ENCODE measurements around the gene SRSF4.
A peak's percentile ranks its signal among the peaks of the same experiment; 100 is the strongest.
"Not testable (repeated sequence)": the region's sequence is repeated elsewhere in the genome, so short reads cannot be mapped to it uniquely, and the experiment has no call there.

SRSF4 gene

GRCh38 chr1:29131056-29131455 is 50.6 kb downstream of the SRSF4 start:
- peaks cover 29% of the 10 kb centered on the region for H3K27me3 Mint-ChIP-seq (ENCODE audit: low read depth)
- not testable (repeated sequence) for H3K9me3 Mint-ChIP-seq

GRCh38 chr1:29129916-29130315 is 51.8 kb downstream of the SRSF4 start:
- peaks cover 30% of the 10 kb centered on the region for H3K27me3 Mint-ChIP-seq (ENCODE audit: low read depth)
- no peak overlapping the region for H3K27ac Mint-ChIP-seq
- no peaks in the 10 kb centered on the region for H3K9me3 Mint-ChIP-seq
- no peak overlapping the region for H3K4me3 Mint-ChIP-seq
- peaks cover 9% of the 10 kb centered on the region for H3K4me1 Mint-ChIP-seq (ENCODE audit: low read depth)
- peaks cover 4% of the 10 kb centered on the region for H3K36me3 Mint-ChIP-seq (ENCODE audit: low read depth)

More at GRCh38 chr1:29131056-29131455, 50.6 kb downstream of the SRSF4 start:
- H3K4me1 Mint-ChIP-seq (ENCODE audit: low read depth); H3K4me3 Mint-ChIP-seq; H3K36me3 Mint-ChIP-seq (ENCODE audit: low read depth); H3K27ac Mint-ChIP-seq: not testable (repeated sequence)

- Mint-ChIP-seq H3K27ac (no peak overlapping the region), H3K9me3 (no peaks in the 10 kb centered on the region), H3K4me1 (ENCODE audit: low read depth) (peaks cover 6% of the 10 kb centered on the region), H3K27me3 (ENCODE audit: low read depth) (peaks cover 28% of the 10 kb centered on the region), H3K4me3 (no peak overlapping the region), H3K36me3 (ENCODE audit: low read depth) (peaks cover 4% of the 10 kb centered on the region)
These were observed 53.0 kb downstream of the SRSF4 start for GRCh38 chr1:29128739-29129138.

GRCh38 chr1:29126198-29126597 is 55.5 kb downstream of the SRSF4 start:
- Mint-ChIP-seq H3K4me1 (ENCODE audit: low read depth) (peaks cover 6% of the 10 kb centered on the region), H3K27me3 (ENCODE audit: low read depth) (peaks cover 29% of the 10 kb centered on the region), H3K9me3 (no peaks in the 10 kb centered on the region), H3K36me3 (ENCODE audit: low read depth) (peaks cover 4% of the 10 kb centered on the region), H3K27ac (no peak overlapping the region), H3K4me3 (peak overlapping the region; percentile 79)

- Mint-ChIP-seq H3K27ac (peak overlapping the region; percentile 49), H3K27me3 (ENCODE audit: low read depth) (peaks cover 31% of the 10 kb centered on the region), H3K36me3 (ENCODE audit: low read depth) (peaks cover 4% of the 10 kb centered on the region), H3K4me1 (ENCODE audit: low read depth) (peaks cover 6% of the 10 kb centered on the region), H3K9me3 (no peaks in the 10 kb centered on the region), H3K4me3 (peak overlapping the region; percentile 79)
These were observed 55.9 kb downstream of the SRSF4 start for GRCh38 chr1:29125788-29126187.

- Mint-ChIP-seq H3K9me3 (no peaks in the 10 kb centered on the region), H3K27me3 (ENCODE audit: low read depth) (peaks cover 37% of the 10 kb centered on the region), H3K4me3 (peak overlapping the region; percentile 79), H3K36me3 (ENCODE audit: low read depth) (peaks cover 8% of the 10 kb centered on the region), H3K4me1 (ENCODE audit: low read depth) (peaks cover 6% of the 10 kb centered on the region), H3K27ac (peak overlapping the region; percentile 49)
These were observed 56.5 kb downstream of the SRSF4 start for GRCh38 chr1:29125237-29125641.

GRCh38 chr1:29124366-29125236 is 57.1 kb downstream of the SRSF4 start:
- H3K9me3 Mint-ChIP-seq, result no peaks in the 10 kb centered on the region
- H3K27me3 Mint-ChIP-seq (ENCODE audit: low read depth), result peaks cover 37% of the 10 kb centered on the region
- H3K4me3 Mint-ChIP-seq, result peak overlapping the region; percentile 77
- peaks cover 6% of the 10 kb centered on the region for H3K4me1 Mint-ChIP-seq (ENCODE audit: low read depth)
- peaks cover 9% of the 10 kb centered on the region for H3K36me3 Mint-ChIP-seq (ENCODE audit: low read depth)
- no peak overlapping the region for H3K27ac Mint-ChIP-seq

- Mint-ChIP-seq H3K9me3 (no peaks in the 10 kb centered on the region), H3K36me3 (ENCODE audit: low read depth) (peaks cover 12% of the 10 kb centered on the region), H3K4me3 (peak within 1 kb of the TSS; percentile 77), H3K27me3 (ENCODE audit: low read depth) (peaks cover 36% of the 10 kb centered on the region), H3K27ac (no peak within 1 kb of the TSS), H3K4me1 (ENCODE audit: low read depth) (peaks cover 6% of the 10 kb centered on the region)
These were observed 57.8 kb downstream of the SRSF4 start, which contains the start of gene TMEM200B for GRCh38 chr1:29123887-29124365. Gene TMEM200B (minus strand): TSS chr1:29123903. CDS start chr1:29121828, 2,075 bp downstream.

GRCh38 chr1:29123053-29123886 is 58.4 kb downstream of the SRSF4 start:
- H3K27me3 Mint-ChIP-seq (ENCODE audit: low read depth), result peaks cover 35% of the 10 kb centered on the region
- no peak overlapping the region for H3K27ac Mint-ChIP-seq
- H3K9me3 Mint-ChIP-seq, result no peaks in the 10 kb centered on the region

GRCh38 chr1:29122682-29123052 is 59.0 kb downstream of the SRSF4 start:
- H3K27me3 Mint-ChIP-seq (ENCODE audit: low read depth), result peaks cover 32% of the 10 kb centered on the region
- peaks cover 17% of the 10 kb centered on the region for H3K36me3 Mint-ChIP-seq (ENCODE audit: low read depth)
- H3K27ac Mint-ChIP-seq, result no peak overlapping the region
- no peaks in the 10 kb centered on the region for H3K9me3 Mint-ChIP-seq
- H3K4me3 Mint-ChIP-seq, result peak overlapping the region; percentile 14
- H3K4me1 Mint-ChIP-seq (ENCODE audit: low read depth), result peaks cover 6% of the 10 kb centered on the region

More at GRCh38 chr1:29123053-29123886, 58.4 kb downstream of the SRSF4 start:
- Mint-ChIP-seq H3K4me1 (ENCODE audit: low read depth) (peaks cover 6% of the 10 kb centered on the region), H3K36me3 (ENCODE audit: low read depth) (peaks cover 17% of the 10 kb centered on the region), H3K4me3 (peak overlapping the region; percentile 57)

GRCh38 chr1:29121936-29122681 is 59.6 kb downstream of the SRSF4 start:
- H3K36me3 Mint-ChIP-seq (ENCODE audit: low read depth), result peaks cover 21% of the 10 kb centered on the region
- H3K4me1 Mint-ChIP-seq (ENCODE audit: low read depth), result peaks cover 6% of the 10 kb centered on the region
- H3K27me3 Mint-ChIP-seq (ENCODE audit: low read depth), result peaks cover 32% of the 10 kb centered on the region
- H3K9me3 Mint-ChIP-seq, result no peaks in the 10 kb centered on the region
- no peak overlapping the region for H3K27ac Mint-ChIP-seq
- H3K4me3 Mint-ChIP-seq, result no peak overlapping the region

GRCh38 chr1:29121516-29121935 is 60.2 kb downstream of the SRSF4 start:
- peaks cover 23% of the 10 kb centered on the region for H3K36me3 Mint-ChIP-seq (ENCODE audit: low read depth)
- peaks cover 6% of the 10 kb centered on the region for H3K4me1 Mint-ChIP-seq (ENCODE audit: low read depth)
- H3K4me3 Mint-ChIP-seq, result no peak overlapping the region
- no peaks in the 10 kb centered on the region for H3K9me3 Mint-ChIP-seq
- H3K27me3 Mint-ChIP-seq (ENCODE audit: low read depth), result peaks cover 32% of the 10 kb centered on the region
- no peak overlapping the region for H3K27ac Mint-ChIP-seq

- Mint-ChIP-seq H3K27me3 (ENCODE audit: low read depth) (peaks cover 29% of the 10 kb centered on the region), H3K4me1 (ENCODE audit: low read depth) (peaks cover 6% of the 10 kb centered on the region), H3K4me3 (no peak overlapping the region), H3K9me3 (no peaks in the 10 kb centered on the region), H3K27ac (no peak overlapping the region), H3K36me3 (ENCODE audit: low read depth) (peaks cover 23% of the 10 kb centered on the region)
These were observed 60.7 kb downstream of the SRSF4 start for GRCh38 chr1:29120947-29121485.

GRCh38 chr1:29120367-29120766 is 61.3 kb downstream of the SRSF4 start:
- H3K9me3 Mint-ChIP-seq, result no peaks in the 10 kb centered on the region
- H3K4me1 Mint-ChIP-seq (ENCODE audit: low read depth), result peaks cover 2% of the 10 kb centered on the region
- no peak overlapping the region for H3K27ac Mint-ChIP-seq
- no peak overlapping the region for H3K4me3 Mint-ChIP-seq
- H3K27me3 Mint-ChIP-seq (ENCODE audit: low read depth), result peaks cover 23% of the 10 kb centered on the region
- H3K36me3 Mint-ChIP-seq (ENCODE audit: low read depth), result peaks cover 20% of the 10 kb centered on the region

Data from T-helper 1 cell treated with Interleukin-12 subunit alpha and Interleukin-12 subunit beta and Interleukin-4 antibody, amounts not matched to agents 30 μg/mL and 1 μg/mL, for 36 hours (primary cell).